Measurements from ENCODE around the gene BATF3.
"Not testable (repeated sequence)": the region's sequence is repeated elsewhere in the genome, so short reads cannot be mapped to it uniquely, and the experiment has no call there.

BATF3 gene

GRCh38 chr1:212699625-212700222 is at the start of gene BATF3:
BATF3 (minus strand) TSS chr1:212699840; CDS start chr1:212699762, 78 bp downstream.
- DNase-seq (ENCODE audit: low read depth), result no peak

DNA sequence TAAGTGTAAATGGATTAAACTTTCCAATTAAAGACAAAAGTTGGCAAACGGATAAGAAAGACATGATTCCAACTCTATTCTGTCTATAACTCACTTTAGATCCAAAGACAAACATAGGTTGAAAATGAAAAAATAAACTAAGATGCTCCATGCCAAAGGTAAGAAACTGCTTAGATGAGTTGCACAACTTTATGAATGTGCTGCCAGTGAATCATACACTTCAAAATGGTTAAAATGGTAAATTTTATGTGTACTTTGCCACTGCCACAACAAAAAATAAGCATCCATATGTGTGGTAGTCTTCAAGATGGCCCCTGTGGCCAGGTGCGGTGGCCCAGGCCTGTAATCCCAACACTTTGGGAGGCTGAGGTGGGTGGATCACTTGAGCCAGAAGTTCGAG is 46.9 kb upstream of the BATF3 start:
- DNase-seq (ENCODE audit: low read depth), result no peak

DNA sequence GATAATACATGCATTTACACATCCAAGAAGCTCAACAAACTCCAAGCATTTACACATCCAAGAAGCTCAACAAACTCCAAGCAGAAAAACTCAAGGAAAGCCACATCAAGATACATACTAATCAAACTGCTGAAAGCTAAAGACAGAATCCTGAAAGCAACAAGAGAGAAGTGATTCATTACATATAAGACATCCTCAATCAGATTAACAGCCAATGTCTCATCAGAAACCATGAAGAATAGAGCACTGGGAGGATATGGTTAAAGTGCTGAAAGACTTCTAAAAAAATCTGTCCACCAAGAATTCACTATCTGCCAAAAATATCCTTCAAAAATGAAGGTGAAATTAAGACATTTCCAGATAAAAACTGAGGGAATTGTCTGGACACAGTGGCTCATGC is 45.7 kb upstream of the BATF3 start:
- no peak for DNase-seq (ENCODE audit: low read depth)

DNA sequence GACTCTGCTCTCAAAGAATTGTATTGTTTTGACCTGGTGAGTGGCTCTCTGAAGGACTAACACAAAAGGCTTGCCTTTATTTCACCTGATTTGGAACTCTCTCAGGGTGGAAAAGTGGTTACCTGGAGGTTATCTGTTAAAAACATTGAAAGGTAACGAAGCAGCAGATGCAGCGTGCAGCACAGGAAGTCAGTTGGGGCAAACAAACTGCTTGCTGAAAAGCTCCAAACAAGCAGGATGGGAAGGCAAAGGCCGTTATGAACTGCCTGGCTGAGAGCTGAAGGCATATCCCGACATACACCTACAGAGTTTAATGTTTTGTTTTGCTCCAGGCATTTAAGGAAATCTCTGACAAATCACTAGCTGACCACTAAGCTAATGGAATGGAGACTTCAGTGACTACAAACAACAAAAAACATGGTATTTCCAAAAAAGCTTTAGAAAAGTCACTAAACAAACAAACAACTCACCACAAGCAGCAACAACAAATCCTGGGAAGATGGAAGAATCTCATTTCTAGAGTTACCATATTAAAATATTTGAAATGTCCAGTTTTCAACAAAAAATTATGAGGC is 44.3 kb upstream of the BATF3 start:
- DNase-seq (ENCODE audit: low read depth), result no peak

DNA sequence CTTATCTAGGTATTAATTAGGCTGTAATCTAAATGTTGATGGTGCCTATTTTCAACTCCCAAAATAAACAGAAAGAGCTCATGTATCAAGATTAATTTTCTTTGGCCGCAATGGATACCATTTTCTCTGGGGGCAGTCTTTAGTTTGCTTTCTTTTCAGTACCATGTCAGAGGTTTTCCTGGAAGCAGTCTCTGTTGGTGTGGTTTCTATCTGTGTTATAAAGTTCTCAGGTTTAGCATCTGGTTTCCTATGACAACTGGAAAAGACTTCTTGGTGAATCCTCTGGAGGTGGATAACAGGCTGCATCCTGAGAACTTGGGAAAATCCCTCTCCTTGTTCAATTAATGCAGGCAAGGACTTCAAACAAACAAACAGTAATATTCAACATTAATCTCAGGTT is 38.7 kb upstream of the BATF3 start:
- DNase-seq (ENCODE audit: low read depth), result no peak

GRCh38 chr1:212737559-212737958 is 37.9 kb upstream of the BATF3 start:
- no peak for DNase-seq (ENCODE audit: low read depth)

GRCh38 chr1:212733109-212733508 is 33.5 kb upstream of the BATF3 start:
- no peak for DNase-seq (ENCODE audit: low read depth)

DNA sequence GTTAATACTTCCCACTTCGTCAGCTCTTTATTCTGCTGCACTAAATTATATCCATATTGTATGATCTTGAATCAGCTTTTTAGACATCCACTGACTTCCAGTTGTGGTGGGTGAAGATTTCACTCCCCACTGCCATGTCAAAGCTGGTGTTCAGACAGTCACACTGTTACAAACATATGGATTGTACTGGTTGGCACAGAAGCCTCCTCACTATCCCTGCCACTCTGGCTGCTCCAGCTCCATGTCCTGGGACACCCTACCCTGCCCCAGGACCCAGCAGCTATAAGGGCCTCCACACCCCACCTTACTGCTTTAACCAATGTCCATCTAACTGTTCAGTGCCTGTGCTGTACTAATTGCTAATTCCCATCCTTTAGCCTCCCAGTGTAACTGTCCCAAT is 32.0 kb upstream of the BATF3 start:
- DNase-seq (ENCODE audit: low read depth), result no peak

GRCh38 chr1:212728606-212729005 is 29.0 kb upstream of the BATF3 start:
- DNase-seq (ENCODE audit: low read depth), result no peak

DNA sequence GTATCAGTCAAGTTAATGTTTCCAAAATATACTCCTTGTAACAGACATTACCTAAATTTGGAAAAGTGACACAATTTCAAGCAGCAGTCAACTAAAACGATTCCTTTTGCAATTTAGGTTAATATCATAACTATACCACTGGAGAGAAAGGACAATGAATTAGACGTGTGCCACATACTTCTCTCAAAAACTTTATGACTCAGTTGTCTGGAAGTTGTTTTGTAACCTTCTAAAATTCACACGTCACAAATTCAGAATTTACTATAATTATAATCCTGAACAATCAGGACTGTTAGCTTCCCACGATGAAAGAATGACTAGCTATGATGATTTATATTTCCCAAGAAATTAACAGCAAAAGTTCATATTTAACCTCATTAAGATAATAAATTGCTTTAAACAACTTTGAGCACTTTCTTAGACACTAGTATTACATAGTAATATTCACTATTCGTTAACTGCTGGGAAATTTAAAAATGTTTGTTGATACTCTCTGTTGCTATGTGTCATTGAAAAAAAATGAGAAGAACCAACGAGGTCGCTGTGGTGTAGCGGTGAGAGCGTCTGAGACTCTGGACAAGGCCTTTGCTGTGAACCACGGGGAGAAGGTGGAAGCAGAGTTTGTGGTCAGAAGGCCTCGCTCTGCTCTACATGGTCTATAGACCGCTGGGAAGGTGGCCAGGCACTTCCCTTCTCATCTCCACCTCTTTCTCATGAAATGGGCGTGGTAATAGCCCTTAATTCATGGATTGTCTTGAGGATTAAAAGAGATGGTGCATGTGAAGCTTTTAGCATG is 27.9 kb upstream of the BATF3 start:
- no peak for DNase-seq (ENCODE audit: low read depth)

DNA sequence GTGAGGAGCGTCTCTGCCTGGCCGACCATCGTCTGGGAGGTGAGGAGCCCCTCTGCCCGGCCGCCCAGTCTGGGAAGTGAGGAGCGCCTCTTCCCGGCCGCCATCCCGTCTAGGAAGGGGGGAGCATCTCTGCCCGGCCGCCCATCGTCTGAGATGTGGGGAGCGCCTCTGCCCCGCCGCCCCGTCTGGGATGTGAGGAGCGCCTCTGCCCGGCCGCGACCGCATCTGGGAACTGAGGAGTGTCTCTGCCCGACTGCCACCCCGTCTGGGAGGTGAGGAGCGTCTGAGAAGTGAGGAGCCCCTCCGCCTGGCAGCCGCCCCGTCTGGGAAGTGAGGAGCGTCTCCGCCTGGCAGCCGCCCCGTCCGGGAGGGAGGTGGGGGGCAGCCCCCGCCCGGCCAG is 25.0 kb upstream of the BATF3 start:
- DNase-seq (ENCODE audit: low read depth), result not testable (repeated sequence)

DNA sequence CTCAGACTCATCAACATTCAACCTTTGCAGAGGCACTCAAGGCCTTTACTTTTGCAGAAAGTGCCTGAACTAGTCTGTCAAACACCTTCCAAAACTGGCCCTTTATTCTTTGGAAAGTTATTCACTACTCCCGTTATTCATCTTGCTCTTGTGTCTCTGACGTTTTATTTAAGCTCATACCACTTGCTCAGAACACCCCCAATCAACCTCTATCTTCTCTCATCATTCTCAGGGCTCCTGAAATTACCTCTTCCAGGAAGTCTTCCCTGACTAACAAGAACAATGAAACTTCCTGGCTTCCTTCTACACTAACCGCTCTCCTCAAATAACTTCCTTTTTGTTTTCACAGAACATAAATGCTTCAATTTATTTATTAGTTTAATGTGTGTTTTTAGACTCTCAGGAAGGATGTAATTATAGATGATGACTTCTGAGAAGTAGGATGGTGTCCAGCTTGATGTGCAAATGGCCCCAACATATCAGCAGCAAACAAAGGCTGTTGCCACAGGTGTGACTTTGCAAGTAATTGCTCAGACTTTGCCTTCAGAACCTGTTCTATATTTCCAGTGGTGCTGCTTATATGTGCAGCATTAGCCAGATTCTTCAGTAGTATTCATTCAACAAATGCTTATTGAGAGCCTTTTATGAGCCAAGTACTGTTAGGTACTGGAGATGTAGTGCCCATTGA is 22.8 kb upstream of the BATF3 start:
- no peak for DNase-seq (ENCODE audit: low read depth)

GRCh38 chr1:212721388-212722247 is 22.0 kb upstream of the BATF3 start:
- DNase-seq (ENCODE audit: low read depth), result no peak

GRCh38 chr1:212719633-212720032 is 20.0 kb upstream of the BATF3 start:
- DNase-seq (ENCODE audit: low read depth), result no peak

DNA sequence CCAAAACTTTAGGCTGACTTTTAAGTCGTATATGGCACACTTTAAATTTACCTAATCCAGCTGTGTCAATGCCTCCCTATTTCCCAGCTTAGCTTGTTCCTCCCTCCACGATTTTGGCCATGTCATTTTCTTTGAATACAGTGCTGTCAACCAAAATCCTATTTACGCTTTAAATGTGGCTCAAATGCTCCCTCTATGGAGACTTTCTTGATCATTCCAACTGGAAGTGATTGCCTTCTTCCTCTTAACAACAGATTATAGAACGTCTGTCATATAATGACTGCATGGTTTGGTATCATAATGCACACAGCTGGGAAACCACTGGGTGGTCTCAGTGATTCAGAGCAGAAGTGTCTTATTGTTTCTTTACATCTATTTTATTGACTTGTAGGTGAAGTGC is 18.9 kb upstream of the BATF3 start:
- DNase-seq (ENCODE audit: low read depth), result no peak

- no peak for DNase-seq (ENCODE audit: low read depth)
Observed at GRCh38 chr1:212716161-212716560, 16.5 kb upstream of the BATF3 start.

DNA sequence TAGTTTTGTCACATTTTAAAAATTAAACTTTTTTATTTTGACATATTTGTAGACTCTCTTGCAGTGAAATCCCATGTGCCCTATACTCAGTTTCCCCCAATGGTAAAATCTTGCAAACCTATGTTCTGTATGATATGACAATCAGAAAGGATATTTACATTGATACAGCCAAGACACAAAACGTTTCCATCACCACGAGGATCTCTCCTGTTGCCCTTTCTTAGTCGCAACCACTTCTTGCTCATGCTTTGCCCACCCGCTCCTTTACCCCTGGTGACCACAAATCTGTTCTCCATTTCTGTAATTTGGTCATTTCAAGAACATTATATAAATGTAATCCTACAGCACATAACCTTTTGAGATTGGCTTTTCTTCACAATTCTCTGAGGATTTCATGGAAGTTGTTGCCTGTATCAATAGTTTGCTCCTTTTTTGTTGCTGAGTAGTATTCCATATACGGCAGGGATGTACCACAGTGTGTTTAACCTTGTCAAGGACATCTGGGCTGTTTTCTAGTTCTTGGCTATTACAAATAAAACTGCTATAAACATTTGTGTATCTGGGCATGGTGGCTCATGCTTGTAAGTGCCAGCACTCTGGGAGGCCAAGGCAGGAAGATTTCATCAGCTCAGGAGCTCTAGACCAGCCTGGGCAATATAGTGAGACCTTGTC is 14.0 kb upstream of the BATF3 start:
- DNase-seq (ENCODE audit: low read depth), result no peak

DNA sequence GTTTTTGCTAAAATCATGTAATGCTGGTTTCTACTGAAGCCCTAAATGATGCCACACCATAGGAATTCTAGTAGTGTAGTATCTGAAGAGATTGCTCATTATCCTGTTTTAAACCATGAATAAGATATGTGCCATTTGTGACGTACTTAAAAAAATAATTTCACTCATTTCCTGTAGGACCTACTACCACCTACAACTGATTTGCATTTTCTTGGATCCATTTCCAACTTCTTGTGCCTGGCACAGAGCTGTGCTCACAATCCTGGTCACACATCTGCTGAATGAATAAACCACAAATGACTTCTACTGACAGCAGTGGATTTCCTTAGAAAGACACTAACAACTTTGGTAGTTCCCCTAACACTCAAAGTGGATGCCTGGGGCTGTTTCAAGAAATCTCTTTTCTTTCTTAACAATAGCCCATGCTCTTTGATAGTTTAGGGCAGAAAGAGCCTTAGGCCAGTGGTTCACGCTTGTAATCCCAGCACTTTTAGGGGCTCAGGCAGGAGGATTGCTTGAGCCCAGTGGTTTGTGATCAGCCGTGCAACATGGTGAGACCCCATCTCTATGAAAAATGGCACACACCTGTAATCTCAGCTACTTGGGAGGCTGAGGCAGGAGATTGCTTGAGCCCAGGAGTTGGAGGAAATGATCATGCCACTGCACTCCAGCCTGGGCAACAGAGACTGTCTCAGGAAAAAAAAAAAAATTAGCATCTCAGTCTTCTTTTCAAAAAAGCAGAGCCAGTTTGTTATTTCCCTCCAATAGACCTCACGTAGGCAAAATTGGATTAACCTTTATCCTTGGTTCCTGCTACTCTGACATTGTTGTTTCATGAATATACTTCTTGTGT is 13.0 kb upstream of the BATF3 start:
- DNase-seq (ENCODE audit: low read depth), result no peak

GRCh38 chr1:212711974-212712373 is 12.3 kb upstream of the BATF3 start:
- not testable (repeated sequence) for DNase-seq (ENCODE audit: low read depth)

DNA sequence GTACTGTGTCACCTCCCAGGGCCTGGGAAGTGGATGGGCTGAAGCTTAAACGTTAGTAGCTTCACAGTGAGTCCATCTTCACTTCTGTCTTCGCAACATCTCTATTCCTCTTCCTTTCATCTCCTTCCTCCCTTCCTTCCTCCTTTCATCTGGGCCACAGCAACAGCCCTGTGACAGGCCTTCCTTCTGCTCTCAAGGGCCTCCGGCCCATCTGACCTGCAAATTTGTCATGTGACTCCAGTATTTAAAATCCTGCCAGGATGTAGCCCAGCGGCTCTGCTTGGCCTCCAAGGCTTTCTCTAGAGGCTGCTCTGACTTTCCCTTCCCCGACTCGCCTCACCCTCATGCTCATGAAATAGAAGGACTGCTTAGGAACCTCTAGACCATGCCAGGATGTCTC is 10.9 kb upstream of the BATF3 start:
- no peak for DNase-seq (ENCODE audit: low read depth)
